ENCODE measurements around the gene SPOCK1. TPM values are rescaled to one million over a fixed set of nuclear protein-coding genes. Genes with fewer than 3 reads are reported as not detected.

SPOCK1 gene
- total RNA-seq, 1 experiment from 2014 or later: 10.9 TPM

GRCh38 chr5:137082951-137083350 is 416.2 kb downstream of the SPOCK1 start:
- H4K91ac ChIP-seq (ENCODE audit: insufficient read length, low read depth, low read length): no peak overlapping the region
- H3K23me2 ChIP-seq (ENCODE audit: insufficient read length, low read depth, low read length, poor library complexity, severe bottlenecking): no peaks in the 10 kb centered on the region
- DNase-seq: no peak
- no peaks in the 10 kb centered on the region for H3K27me3 ChIP-seq (ENCODE audit: insufficient read depth, low read length)
- H2BK15ac ChIP-seq (ENCODE audit: low read depth, low read length): no peak overlapping the region
- H2BK20ac ChIP-seq (ENCODE audit: low read depth, low read length, poor library complexity, severe bottlenecking): no peak overlapping the region
- no peak overlapping the region for H3T11ph ChIP-seq (ENCODE audit: low read length)
- H3K4ac ChIP-seq (ENCODE audit: low read depth, low read length): no peak overlapping the region
- no peak overlapping the region for H2AFZ ChIP-seq (ENCODE audit: low read length)
- H3K14ac ChIP-seq (ENCODE audit: insufficient read depth, low read length): no peak overlapping the region
- H2AK5ac ChIP-seq (ENCODE audit: insufficient read length, low read length): no peak overlapping the region
- H3K27ac ChIP-seq (ENCODE audit: insufficient read length, low read depth, low read length): no peak overlapping the region
- H4K5ac ChIP-seq (ENCODE audit: insufficient read length, low read depth, low read length): no peak overlapping the region
- H3K9ac ChIP-seq (ENCODE audit: extremely low read depth, insufficient read length, low read length): no peak overlapping the region
- TF ChIP-seq CTCF (conservative IDR thresholded peaks at IDR 0.05): no peak
- no peak overlapping the region for H3K56ac ChIP-seq (ENCODE audit: insufficient read length, low read depth, low read length)
- H3K4me1 Mint-ChIP-seq: peaks cover 33 to 48% of the 10 kb centered on the region in 2 experiments
- no peak overlapping the region for H2BK120ac ChIP-seq (ENCODE audit: low read depth, low read length, poor library complexity, severe bottlenecking)
- H3K4me1 ChIP-seq (ENCODE audit: insufficient read depth, low read length): 0 out of 2 replicates have a peak, but pooled peaks cover 2% of the 10 kb centered on the region
- no peaks in the 10 kb centered on the region for H3K79me2 ChIP-seq (ENCODE audit: insufficient read depth, low read length)
- H3K9me3 Mint-ChIP-seq: no peaks in the 10 kb centered on the region
- H2BK12ac ChIP-seq (ENCODE audit: insufficient read length, low read depth, low read length): no peak overlapping the region
- H3K18ac ChIP-seq (ENCODE audit: insufficient read length, low read depth, low read length): no peak overlapping the region
- H3K27me3 Mint-ChIP-seq (ENCODE audit: low read depth): no peaks in the 10 kb centered on the region; the same call in 1 of the 2 replicates
- no peaks in the 10 kb centered on the region for H3K9me3 ChIP-seq (ENCODE audit: control insufficient read depth, low read depth, low read length)
- no peak overlapping the region for H3K4me3 Mint-ChIP-seq
- H3K36me3 Mint-ChIP-seq (ENCODE audit: insufficient read depth in 1 of 3, low read depth in 3 of 3): no peaks in the 10 kb centered on the region; a peak in 1 of 7 replicates
- no peak overlapping the region for H4K8ac ChIP-seq (replicated peaks; ENCODE audit: insufficient read length, low read depth, low read length)
- H3K79me1 ChIP-seq (ENCODE audit: insufficient read depth, low read depth, low read length, poor library complexity, severe bottlenecking): no peaks in the 10 kb centered on the region
- no peak overlapping the region for H3K23ac ChIP-seq (ENCODE audit: insufficient read length, low read depth, low read length)
- H2BK5ac ChIP-seq (ENCODE audit: insufficient read length, low read length): no peak overlapping the region
- no CpG with 5 or more reads among the region's 6 CpGs for WGBS (ENCODE audit: extremely low coverage, insufficient read length, low lambda C conversion rate)
- H3K27ac Mint-ChIP-seq: no peak overlapping the region; a peak in 1 of 7 replicates
- H3K4me2 ChIP-seq (ENCODE audit: insufficient read depth, insufficient read length, low read length): no peak overlapping the region
- no peaks in the 10 kb centered on the region for H4K20me1 ChIP-seq (ENCODE audit: control insufficient read depth, insufficient read depth, insufficient read length)

All from H9 (cell line).